ENCODE results near the gene SYT6.

SYT6 gene

DNA sequence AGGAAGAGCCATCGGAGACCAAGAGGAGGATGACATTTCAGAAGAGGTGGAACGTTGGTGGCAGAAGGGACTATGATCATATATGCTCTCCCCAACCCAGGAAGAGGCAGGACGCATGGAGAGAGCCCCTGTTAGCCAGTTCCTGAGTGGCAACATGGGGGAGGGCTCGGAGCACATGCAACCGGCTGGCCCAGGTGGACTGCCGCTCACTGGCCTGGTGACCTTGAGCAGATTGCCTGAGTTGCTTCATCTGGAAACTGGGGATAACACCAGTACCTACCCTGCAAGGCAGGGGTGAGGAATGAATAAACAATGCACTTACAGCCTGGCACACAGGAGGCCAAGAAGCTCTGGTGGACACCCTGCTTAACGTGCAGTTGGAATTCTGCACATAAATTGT lies 29.0 kb downstream of the SYT6 start:
- no peak overlapping the region for H2AK5ac ChIP-seq (ENCODE audit: low read length)
- H2BK5ac ChIP-seq (ENCODE audit: low read length), result no peak overlapping the region
- DNase-seq, result no peak
- no peak overlapping the region for H3K4ac ChIP-seq (ENCODE audit: low read depth, low read length)
- H3K9ac ChIP-seq (ENCODE audit: low read length), result no peak overlapping the region
- H3K4me2 ChIP-seq (ENCODE audit: low read length), result no peak overlapping the region
- H3K27me3 ChIP-seq (ENCODE audit: insufficient read depth, low read length, poor library complexity), result no peaks in the 10 kb centered on the region
- H3K18ac ChIP-seq (ENCODE audit: low read length), result no peak overlapping the region
- no peak overlapping the region for H4K5ac ChIP-seq (ENCODE audit: low read length)
- no peak overlapping the region for H2BK120ac ChIP-seq (ENCODE audit: low read depth, low read length)
- no CpG with 5 or more reads among the region's 7 CpGs for WGBS (ENCODE audit: extremely low coverage, insufficient coverage, low lambda C conversion rate)
- H4K8ac ChIP-seq (ENCODE audit: low read depth, low read length), result no peak overlapping the region
- H3K36me3 ChIP-seq (ENCODE audit: control insufficient read depth, insufficient read depth, low read length), result no peaks in the 10 kb centered on the region
- no peak overlapping the region for H3K23ac ChIP-seq (ENCODE audit: low read length)
- no peak overlapping the region for H3K4me3 ChIP-seq (ENCODE audit: low read length)
- no peaks in the 10 kb centered on the region for H3K79me2 ChIP-seq (ENCODE audit: control insufficient read depth, insufficient read depth, low read length)
- H3K27ac ChIP-seq (ENCODE audit: low read depth, low read length), result no peak overlapping the region
- no peak overlapping the region for H3K56ac ChIP-seq (ENCODE audit: low read length)
- H3K79me1 ChIP-seq (ENCODE audit: low read length), result no peaks in the 10 kb centered on the region
- no peak overlapping the region for H2BK15ac ChIP-seq (replicated peaks; ENCODE audit: low read depth)
- H3K4me1 ChIP-seq (ENCODE audit: control insufficient read depth, low read depth, low read length), result no peaks in the 10 kb centered on the region

DNA sequence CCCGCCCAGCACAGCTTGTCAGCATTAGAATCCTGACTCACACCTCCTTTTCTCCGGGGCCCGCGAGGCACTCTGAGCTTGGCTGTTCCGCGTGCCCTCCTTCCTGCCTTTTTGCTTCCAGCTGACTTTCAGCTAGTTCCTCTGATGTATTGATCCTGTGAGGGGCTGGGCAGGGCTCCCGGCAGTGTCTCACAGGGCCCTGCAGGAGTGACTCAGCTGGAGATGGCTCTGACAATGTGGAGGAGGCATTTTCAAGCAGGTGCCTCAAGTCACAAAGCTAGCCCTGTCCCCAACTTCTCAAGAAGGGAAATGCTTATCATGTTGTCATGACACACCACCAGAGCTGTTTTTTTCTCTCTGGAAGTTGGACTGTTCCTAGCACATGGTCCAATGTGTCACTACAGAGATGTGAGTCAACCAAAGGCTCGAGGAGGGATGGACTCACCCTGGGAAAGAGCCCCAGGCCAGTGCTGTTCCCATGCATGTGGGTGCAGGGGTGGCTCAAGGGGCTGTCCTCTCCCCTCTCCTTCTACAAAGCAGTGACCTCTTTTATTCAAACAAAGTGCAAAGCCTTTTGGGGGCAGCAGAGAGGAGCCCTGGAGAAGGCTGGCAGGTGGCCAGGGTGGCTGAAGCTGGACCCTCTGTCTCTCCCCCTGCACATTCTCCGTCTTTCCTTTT lies 30.6 kb downstream of the SYT6 start:
- no peaks in the 10 kb centered on the region for H3K79me2 ChIP-seq (ENCODE audit: control insufficient read depth, insufficient read depth, low read length)
- no peaks in the 10 kb centered on the region for H3K27me3 ChIP-seq (ENCODE audit: insufficient read depth, low read length, poor library complexity)
- H3K18ac ChIP-seq (ENCODE audit: low read length), result no peak overlapping the region
- H3K4me3 ChIP-seq (ENCODE audit: low read length), result no peak overlapping the region
- no peaks in the 10 kb centered on the region for H3K36me3 ChIP-seq (ENCODE audit: control insufficient read depth, insufficient read depth, low read length)
- H4K8ac ChIP-seq (ENCODE audit: low read depth, low read length), result no peak overlapping the region
- H2BK5ac ChIP-seq (ENCODE audit: low read length), result no peak overlapping the region
- no peak overlapping the region for H3K27ac ChIP-seq (ENCODE audit: low read depth, low read length)
- H2BK120ac ChIP-seq (ENCODE audit: low read depth, low read length), result no peak overlapping the region
- H3K9ac ChIP-seq (ENCODE audit: low read length), result no peak overlapping the region
- H3K79me1 ChIP-seq (ENCODE audit: low read length), result no peaks in the 10 kb centered on the region
- WGBS (ENCODE audit: extremely low coverage, insufficient coverage, low lambda C conversion rate), result no CpG with 5 or more reads among the region's 9 CpGs
- no peak overlapping the region for H4K5ac ChIP-seq (ENCODE audit: low read length)
- H3K4me1 ChIP-seq (ENCODE audit: control insufficient read depth, low read depth, low read length), result peaks cover 11% of the 10 kb centered on the region
- peak; percentile 40 for DNase-seq
- no peak overlapping the region for H3K23ac ChIP-seq (ENCODE audit: low read length)
- no peak overlapping the region for H3K4ac ChIP-seq (ENCODE audit: low read depth, low read length)
- H2BK15ac ChIP-seq (replicated peaks; ENCODE audit: low read depth), result no peak overlapping the region
- H3K4me2 ChIP-seq (ENCODE audit: low read length), result no peak overlapping the region
- no peak overlapping the region for H3K56ac ChIP-seq (ENCODE audit: low read length)
- no peak overlapping the region for H2AK5ac ChIP-seq (ENCODE audit: low read length)

DNA sequence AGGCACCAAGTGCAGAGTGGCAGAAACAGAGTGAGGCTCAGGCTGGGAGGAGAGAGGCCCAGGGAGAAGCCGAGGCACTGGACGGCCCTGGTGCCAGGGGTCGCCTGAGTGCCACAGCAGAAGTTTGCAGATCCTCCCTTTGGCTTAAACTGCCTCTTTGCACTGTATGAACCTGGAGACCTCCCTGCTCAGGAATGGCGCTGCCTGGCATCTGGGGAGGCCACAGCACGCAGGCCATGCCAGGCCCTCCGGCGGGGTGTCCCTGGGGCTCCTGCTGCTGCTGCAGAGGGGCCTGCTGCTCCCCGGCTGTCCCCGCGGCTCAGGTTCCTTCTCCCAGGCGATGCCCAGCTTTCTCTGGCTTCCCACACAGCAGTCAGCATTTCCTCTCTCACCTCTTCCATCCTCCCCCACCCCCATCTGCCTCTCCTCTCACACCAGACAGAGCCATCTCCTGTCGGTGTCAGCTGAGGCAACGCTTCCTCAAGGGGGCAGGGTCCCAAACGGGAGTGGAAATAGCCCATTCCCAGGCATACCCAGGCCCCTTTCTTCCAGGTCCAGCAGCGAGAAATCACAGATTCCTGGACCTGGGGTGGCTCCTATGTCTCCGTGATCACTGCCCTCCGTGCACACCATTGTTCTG lies 35.2 kb downstream of the SYT6 start:
- WGBS (ENCODE audit: extremely low coverage, insufficient coverage, low lambda C conversion rate), result no CpG with 5 or more reads among the region's 17 CpGs

DNA sequence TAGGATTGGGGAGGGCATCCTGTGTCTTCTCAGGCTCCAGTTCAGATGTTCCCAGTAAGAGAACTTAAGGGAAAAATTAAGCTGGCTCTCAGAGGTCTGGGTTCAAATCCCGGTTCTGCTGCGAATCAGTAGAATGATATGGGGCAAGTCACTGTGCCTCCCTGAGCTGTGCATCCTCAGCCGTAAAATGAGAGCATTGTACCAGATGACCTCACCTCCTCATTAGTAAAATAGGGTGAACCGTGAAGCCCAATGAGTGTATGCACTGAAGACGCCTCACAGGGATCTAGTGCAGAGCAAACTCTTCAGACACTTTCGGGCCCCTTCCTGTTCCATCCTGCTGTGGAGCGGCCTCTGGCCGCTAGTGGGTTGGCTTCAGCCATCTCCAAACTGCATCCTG lies 36.0 kb downstream of the SYT6 start:
- no CpG with 5 or more reads among the region's 8 CpGs for WGBS (ENCODE audit: extremely low coverage, insufficient coverage, low lambda C conversion rate)
- Histone ChIP-seq H3K4me2 (ENCODE audit: low read length) (no peak overlapping the region), H3K23ac (ENCODE audit: low read length) (no peak overlapping the region), H2BK5ac (ENCODE audit: low read length) (no peak overlapping the region), H3K4me3 (ENCODE audit: low read length) (no peak overlapping the region), H2BK120ac (ENCODE audit: low read depth, low read length) (no peak overlapping the region), H3K36me3 (ENCODE audit: control insufficient read depth, insufficient read depth, low read length) (no peaks in the 10 kb centered on the region), H3K79me1 (ENCODE audit: low read length) (no peaks in the 10 kb centered on the region), H3K56ac (ENCODE audit: low read length) (no peak overlapping the region), H3K4me1 (ENCODE audit: control insufficient read depth, low read depth, low read length) (peaks cover 25% of the 10 kb centered on the region), H3K79me2 (ENCODE audit: control insufficient read depth, insufficient read depth, low read length) (no peaks in the 10 kb centered on the region), H2BK15ac (replicated peaks; ENCODE audit: low read depth) (no peak overlapping the region), H3K4ac (ENCODE audit: low read depth, low read length) (no peak overlapping the region), H3K27ac (ENCODE audit: low read depth, low read length) (no peak overlapping the region), H3K9ac (ENCODE audit: low read length) (no peak overlapping the region), H2AK5ac (ENCODE audit: low read length) (no peak overlapping the region), H3K18ac (ENCODE audit: low read length) (peak overlapping the region; percentile 7), H3K27me3 (ENCODE audit: insufficient read depth, low read length, poor library complexity) (no peaks in the 10 kb centered on the region), H4K5ac (ENCODE audit: low read length) (no peak overlapping the region), H4K8ac (ENCODE audit: low read depth, low read length) (no peak overlapping the region)
- DNase-seq, result no peak

More for the DNA sequence above, 35.2 kb downstream of the SYT6 start:
- Histone ChIP-seq H3K79me2 (ENCODE audit: control insufficient read depth, insufficient read depth, low read length) (no peaks in the 10 kb centered on the region), H3K27ac (ENCODE audit: low read depth, low read length) (peak overlapping the region; percentile 54), H3K4me3 (ENCODE audit: low read length) (no peak overlapping the region), H3K4me1 (ENCODE audit: control insufficient read depth, low read depth, low read length) (peaks cover 18% of the 10 kb centered on the region), H3K27me3 (ENCODE audit: insufficient read depth, low read length, poor library complexity) (no peaks in the 10 kb centered on the region), H4K8ac (ENCODE audit: low read depth, low read length) (no peak overlapping the region), H2BK120ac (ENCODE audit: low read depth, low read length) (no peak overlapping the region), H3K56ac (ENCODE audit: low read length) (peak overlapping the region; percentile 77), H4K5ac (ENCODE audit: low read length) (no peak overlapping the region), H3K23ac (ENCODE audit: low read length) (no peak overlapping the region), H3K18ac (ENCODE audit: low read length) (peak overlapping the region; percentile 35), H2AK5ac (ENCODE audit: low read length) (peak overlapping the region; percentile 4), H2BK15ac (replicated peaks; ENCODE audit: low read depth) (no peak overlapping the region), H3K4ac (ENCODE audit: low read depth, low read length) (no peak overlapping the region), H3K79me1 (ENCODE audit: low read length) (no peaks in the 10 kb centered on the region), H3K4me2 (ENCODE audit: low read length) (no peak overlapping the region), H2BK5ac (ENCODE audit: low read length) (peak overlapping the region; percentile 29), H3K9ac (ENCODE audit: low read length) (peak overlapping the region; percentile 29), H3K36me3 (ENCODE audit: control insufficient read depth, insufficient read depth, low read length) (no peaks in the 10 kb centered on the region)
- peak; percentile 89 for DNase-seq

DNA sequence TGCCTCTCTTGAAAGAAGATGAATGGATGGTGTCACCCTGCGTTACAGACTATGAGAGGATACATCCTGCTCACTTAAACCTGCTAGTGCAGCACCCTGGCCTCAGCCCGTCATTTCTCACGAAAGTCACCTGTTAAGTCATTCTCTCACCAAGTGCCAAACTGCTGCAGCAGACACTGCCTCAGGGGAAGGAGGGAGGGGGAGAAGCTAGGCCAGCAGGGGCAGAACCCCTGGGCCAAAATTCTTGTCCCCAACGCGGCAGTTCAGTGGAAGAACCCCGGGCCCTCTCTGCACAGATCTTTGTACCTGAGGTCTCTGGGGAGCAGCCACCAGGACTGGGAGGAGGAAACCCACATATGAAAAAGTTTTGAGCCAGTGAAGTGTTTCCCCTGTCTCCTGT lies 37.6 kb downstream of the SYT6 start:
- Histone ChIP-seq H3K27me3 (ENCODE audit: insufficient read depth, low read length, poor library complexity) (no peaks in the 10 kb centered on the region), H3K4me2 (ENCODE audit: low read length) (no peak overlapping the region), H3K23ac (ENCODE audit: low read length) (peak overlapping the region; percentile 9), H3K36me3 (ENCODE audit: control insufficient read depth, insufficient read depth, low read length) (no peaks in the 10 kb centered on the region), H2BK120ac (ENCODE audit: low read depth, low read length) (no peak overlapping the region), H3K18ac (ENCODE audit: low read length) (no peak overlapping the region), H4K8ac (ENCODE audit: low read depth, low read length) (no peak overlapping the region), H2BK15ac (replicated peaks; ENCODE audit: low read depth) (no peak overlapping the region), H3K9ac (ENCODE audit: low read length) (no peak overlapping the region), H4K5ac (ENCODE audit: low read length) (no peak overlapping the region), H2AK5ac (ENCODE audit: low read length) (no peak overlapping the region), H3K79me2 (ENCODE audit: control insufficient read depth, insufficient read depth, low read length) (no peaks in the 10 kb centered on the region), H3K4me3 (ENCODE audit: low read length) (no peak overlapping the region), H3K56ac (ENCODE audit: low read length) (no peak overlapping the region), H3K4me1 (ENCODE audit: control insufficient read depth, low read depth, low read length) (peaks cover 34% of the 10 kb centered on the region), H3K4ac (ENCODE audit: low read depth, low read length) (peak overlapping the region; percentile 4), H2BK5ac (ENCODE audit: low read length) (no peak overlapping the region), H3K79me1 (ENCODE audit: low read length) (no peaks in the 10 kb centered on the region), H3K27ac (ENCODE audit: low read depth, low read length) (no peak overlapping the region)
- no CpG with 5 or more reads among the region's 6 CpGs for WGBS (ENCODE audit: extremely low coverage, insufficient coverage, low lambda C conversion rate)
- no peak for DNase-seq

Data from mesendoderm (in vitro differentiated cells).